HK-2 (cell line): Measurements from ENCODE around the gene HOOK2.

Source experiments
- DNase-seq: peaks from one replicate; pipeline ENCODE4 v3.0.0-alpha.2; 2018; ENCODE audit not compliant: unreplicated experiment

The HOOK2 gene

GRCh38 chr19:12782424-12783290 lies 7.3 kb upstream of the HOOK2 start:
- DNase-seq: peak; percentile 84

GRCh38 chr19:12782174-12782423 lies 6.7 kb upstream of the HOOK2 start:
- DNase-seq: no peak

- DNase-seq: peak; percentile 59
These were observed 4.0 kb upstream of the HOOK2 start for GRCh38 chr19:12779162-12779993.

- DNase-seq: no peak
These were observed 3.5 kb upstream of the HOOK2 start for GRCh38 chr19:12778905-12779161.

GRCh38 chr19:12778017-12778904 lies 2.9 kb upstream of the HOOK2 start:
- DNase-seq: peak; percentile 79

- DNase-seq: peak; percentile 78
These were observed 2.1 kb upstream of the HOOK2 start for GRCh38 chr19:12777217-12778016.

GRCh38 chr19:12773571-12773970 lies 1.8 kb downstream of the HOOK2 start:
- no peak for DNase-seq

GRCh38 chr19:12772323-12772722 lies 3.0 kb downstream of the HOOK2 start:
- no peak for DNase-seq

GRCh38 chr19:12770922-12771321 lies 4.4 kb downstream of the HOOK2 start:
- no peak for DNase-seq

GRCh38 chr19:12769689-12770088 lies 5.7 kb downstream of the HOOK2 start:
- DNase-seq: no peak

- DNase-seq: no peak
These were observed 7.7 kb downstream of the HOOK2 start for GRCh38 chr19:12767666-12768065.

GRCh38 chr19:12767150-12767549 lies 8.2 kb downstream of the HOOK2 start:
- no peak for DNase-seq

- no peak for DNase-seq
These were observed 9.3 kb downstream of the HOOK2 start for GRCh38 chr19:12766051-12766521.

- no peak for DNase-seq
These were observed 10.7 kb downstream of the HOOK2 start for GRCh38 chr19:12764698-12765097.

- no peak for DNase-seq
These were observed 12.3 kb downstream of the HOOK2 start for GRCh38 chr19:12763100-12763499.

- no peak for DNase-seq
These were observed 15.7 kb downstream of the HOOK2 start for GRCh38 chr19:12759686-12760085.

- no peak for DNase-seq
These were observed 17.6 kb downstream of the HOOK2 start for GRCh38 chr19:12757544-12758274.

GRCh38 chr19:12756150-12756883 lies 19.0 kb downstream of the HOOK2 start:
- no peak for DNase-seq

GRCh38 chr19:12754465-12755196 lies 20.7 kb downstream of the HOOK2 start:
- DNase-seq: no peak
